GM21737 (cell line): ENCODE measurements around the gene PLEK2.

Experiments
- ATAC-seq: cut with Tn5 transposase; IDR thresholded peaks from one replicate; pipeline ENCODE4 v1.9.1; 2021; ENCODE audit warnings: mild to moderate bottlenecking, moderate library complexity; ENCODE audit not compliant: unreplicated experiment

The PLEK2 gene

DNA sequence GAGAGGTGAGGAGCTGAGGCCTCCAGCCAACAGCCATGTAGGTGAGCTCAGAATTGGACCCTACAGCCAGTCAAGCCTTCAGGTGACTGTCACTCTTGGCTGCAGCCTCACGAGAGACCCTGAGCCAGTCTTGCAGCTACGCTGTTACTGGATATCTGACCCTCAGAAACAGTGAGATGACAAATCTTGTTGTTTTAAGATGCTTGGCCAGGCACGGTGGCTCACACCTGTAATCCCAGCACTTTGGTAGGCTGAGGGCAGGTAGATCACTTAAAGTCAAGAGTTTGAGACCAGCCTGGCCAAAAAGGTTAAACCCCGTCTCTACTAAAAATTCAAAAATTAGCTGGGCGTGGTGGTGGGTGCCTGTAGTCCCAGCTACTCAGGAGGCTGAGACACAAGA, 6.2 kb downstream of the PLEK2 start:
- no peak for ATAC-seq

DNA sequence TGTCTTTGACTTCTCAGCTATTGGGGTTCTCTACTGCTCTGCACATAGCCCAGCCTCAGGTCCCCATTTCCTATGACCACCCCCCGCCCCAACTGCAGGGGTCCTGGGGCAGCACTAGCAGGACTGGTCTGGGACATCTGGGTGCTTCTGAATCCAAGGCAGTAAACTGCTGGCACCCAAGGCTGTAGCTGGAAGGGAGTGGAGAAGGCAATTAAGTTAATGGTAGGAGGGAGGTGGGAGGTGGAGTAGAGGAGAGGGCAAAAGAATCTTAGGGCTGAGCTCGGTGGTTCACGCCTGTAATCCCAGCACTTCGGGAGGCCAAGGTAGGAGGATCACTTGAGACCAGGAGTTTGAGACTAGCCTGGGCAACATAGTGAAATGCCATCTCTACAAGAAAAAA, 11.5 kb downstream of the PLEK2 start:
- no peak for ATAC-seq

DNA sequence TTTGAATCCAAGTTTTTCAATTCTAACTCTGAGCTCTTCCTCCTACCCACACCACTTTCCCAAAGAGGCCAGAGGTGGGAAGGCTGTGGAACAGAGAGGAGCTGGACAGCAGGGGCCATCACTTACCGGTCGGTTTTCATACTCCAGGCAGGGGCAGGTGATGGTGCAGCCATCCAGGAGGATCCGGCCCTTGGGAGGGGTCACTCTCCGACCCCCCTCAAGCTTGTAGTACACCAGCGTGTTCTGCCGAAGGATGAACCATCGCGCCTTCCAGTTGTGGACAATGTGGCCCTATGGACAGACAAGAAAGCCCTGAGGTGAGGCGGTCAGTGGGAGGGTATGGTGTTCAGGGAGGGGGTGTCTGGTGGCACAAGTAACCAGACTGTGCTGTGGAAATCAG, 14.4 kb downstream of the PLEK2 start:
- no peak for ATAC-seq

DNA sequence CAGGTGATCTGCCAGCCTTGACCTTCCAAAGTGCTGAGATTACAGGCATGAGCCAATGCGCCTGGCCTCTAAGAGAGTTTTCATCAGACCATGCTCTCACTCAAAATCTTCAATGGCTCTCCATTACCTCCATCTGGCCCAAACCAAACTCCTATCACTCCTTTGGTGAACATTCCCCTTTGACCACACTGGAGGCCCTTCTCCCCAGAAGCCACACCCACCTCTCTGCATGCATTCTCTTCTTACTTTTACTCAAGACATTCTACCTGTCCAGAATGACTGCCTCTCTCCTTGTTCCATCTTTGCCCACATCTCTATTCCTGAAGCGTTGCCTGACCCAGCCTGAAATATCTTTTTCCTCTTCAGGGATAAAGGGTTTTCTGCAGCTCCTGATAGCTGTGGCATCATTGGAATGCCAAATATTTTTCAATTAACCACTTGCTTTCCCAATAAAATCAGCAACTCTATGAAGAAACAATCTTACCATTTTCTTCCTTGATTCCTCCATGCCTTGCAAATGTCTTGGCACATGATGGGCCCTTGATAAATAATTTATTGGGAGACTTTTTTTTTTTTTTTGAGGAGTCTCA, 15.5 kb downstream of the PLEK2 start:
- no peak for ATAC-seq

DNA sequence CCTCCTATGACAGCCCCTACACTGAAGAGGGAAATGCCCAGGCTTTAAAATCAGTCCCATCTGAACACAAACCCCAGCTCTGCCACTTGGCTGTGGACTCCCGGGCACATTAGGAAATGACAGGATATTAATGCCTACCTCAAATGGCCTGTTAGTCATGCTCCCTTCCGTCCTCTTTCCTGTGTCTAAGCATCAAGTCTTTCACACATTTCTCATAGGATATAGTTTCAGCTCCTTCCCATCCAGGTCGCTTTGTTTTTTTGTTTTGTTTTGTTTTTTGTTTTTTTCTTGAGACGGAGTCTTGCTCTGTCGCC, 16.1 kb downstream of the PLEK2 start:
- no peak for ATAC-seq

DNA sequence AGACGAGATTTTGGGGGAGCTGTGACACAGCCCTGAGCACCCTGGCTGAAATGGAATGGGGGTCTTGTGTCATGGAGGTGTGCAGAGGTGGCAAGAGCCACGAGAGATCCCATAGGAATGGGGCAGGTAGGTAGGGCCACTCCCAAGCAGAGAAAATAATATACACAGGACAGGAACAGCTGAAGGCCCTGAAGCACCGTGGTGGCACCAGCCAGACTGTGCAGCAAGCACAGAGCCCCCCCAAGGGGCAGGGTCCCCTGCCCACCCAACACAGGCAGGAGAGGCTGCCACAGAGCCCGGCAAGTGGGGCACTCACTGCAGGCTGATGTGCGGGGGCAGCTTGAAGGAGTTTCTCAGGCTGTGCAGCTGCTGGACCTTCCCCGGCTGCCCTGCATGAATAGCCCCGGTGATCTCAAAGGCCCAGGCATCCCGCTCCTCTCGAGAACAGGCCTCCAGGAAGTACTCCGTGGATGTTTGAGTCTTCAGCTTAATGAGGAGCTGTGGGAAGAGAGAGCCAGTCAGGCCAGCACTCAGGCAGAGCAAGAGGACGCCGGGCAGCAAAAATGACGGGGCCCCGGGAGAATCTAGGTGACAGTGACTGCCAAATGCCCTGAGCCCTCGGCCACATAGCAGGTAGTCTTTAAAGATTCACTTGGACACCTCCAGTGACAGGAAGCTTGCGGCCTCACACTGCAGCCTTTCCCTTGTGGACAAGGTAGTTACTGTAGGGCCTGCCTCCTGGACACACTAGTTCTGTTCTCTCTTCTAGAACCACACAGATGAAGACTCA, 16.7 kb downstream of the PLEK2 start:
- ATAC-seq, result no peak

DNA sequence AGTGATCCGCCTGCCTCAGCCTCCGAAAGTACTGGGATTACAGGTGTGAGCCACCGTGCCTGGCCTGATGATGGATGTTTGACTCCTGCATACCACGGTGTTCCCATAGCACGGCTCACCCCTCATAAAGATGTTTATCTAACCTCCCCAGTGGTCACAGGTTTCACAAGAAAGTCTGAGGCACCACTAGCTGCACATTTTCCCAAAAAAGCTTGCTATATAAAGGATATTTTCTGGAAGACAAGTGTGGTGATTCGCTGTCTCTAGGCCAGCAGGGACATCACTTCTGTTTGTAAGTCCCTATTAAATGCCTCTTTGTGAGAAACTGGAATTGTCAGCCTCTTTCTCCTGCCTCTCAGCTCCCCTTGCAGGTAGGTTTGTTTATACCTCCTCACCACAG, 18.3 kb downstream of the PLEK2 start:
- ATAC-seq, result no peak

DNA sequence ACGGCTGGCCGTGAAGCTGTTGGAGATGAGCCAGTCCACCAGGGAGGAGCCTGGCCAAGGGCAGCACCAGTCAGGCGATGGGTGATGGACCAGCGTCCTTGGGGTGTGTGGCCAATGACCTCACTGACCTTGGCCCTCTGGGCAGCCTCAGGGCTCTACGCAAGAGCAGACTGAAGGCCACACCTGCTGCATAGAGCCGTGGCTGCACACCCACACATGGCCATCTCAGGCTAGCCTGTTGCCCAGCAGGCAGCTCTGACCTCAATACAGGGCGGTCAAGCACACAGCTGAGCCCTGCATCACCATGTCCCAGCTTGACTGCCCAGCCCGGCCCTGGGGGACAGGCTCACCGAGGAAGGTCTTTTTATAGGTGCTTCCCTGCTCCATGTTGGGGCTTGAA, 19.2 kb downstream of the PLEK2 start:
- no peak for ATAC-seq

DNA sequence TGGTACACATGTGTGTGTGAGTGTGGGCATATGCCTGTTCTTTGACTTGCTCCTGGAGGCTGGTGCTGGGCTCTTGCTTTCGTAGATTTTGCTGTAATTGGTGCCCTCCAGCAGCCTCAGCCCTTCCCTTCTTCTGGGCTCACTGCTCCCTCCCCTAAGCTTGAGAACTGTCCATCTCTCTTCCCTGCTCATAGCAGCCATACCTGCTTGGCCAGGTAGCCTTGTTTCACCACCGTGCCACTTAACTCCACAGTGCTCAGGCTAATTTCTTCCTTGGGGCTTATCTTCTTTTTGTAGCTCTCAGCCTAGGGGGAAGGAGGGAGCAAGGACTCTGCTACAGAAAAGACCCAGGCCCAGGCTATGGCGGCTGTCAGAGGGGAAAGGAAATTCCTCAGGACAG, 19.8 kb downstream of the PLEK2 start:
- no peak for ATAC-seq

DNA sequence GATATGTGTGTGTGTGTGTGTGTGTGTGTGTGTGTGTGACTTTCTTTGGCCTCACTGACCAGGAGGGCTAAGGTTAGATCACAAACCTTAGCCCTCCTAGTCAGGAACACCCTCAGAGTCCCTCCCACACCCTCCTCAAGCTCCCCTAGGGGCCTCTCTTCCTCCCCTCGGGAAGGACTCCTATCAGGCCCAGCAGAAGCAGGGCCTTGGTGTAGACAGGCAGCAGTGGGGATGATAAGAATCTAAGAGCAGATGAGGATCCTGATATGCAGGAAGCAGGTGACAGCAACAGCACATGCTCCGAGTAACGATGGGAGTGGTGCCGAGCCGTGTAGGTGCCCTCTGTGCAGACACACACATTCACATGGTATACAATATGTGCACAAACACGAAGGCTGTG, 20.7 kb downstream of the PLEK2 start:
- no peak for ATAC-seq

DNA sequence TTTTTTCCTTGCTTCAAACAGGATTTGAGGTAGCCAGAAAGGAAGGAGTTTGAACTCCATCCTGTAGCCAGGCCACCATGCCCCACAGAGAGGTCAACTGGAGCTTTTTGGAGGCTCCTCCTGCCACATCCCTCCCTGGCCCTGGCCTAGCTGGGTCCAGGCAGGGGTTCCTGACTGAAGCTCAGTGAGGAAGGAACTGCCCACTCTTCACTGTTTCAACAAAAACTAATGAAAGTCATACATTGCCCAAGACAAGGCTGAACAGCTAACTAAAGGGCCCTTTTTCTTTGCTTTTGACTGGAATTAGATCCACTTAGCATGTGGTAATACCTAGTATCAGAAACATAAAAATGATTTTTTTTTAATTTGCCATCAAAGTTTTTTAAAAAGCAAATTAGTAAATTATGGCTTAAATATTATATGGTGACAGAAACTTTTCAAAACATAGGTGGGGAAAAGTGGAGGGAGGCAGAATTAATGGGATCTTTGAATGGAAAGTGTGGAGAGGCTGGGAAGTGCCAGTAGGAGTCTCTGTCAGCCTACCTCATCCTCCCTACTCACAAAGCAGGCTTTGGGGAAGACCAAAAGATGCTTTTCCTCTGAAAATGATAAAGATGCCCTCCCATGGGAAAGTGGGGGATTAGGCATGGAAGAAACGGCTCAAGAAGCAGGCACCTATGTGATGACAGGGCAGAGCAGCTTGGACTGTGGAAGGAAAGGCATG, 22.0 kb downstream of the PLEK2 start:
- ATAC-seq, result no peak

DNA sequence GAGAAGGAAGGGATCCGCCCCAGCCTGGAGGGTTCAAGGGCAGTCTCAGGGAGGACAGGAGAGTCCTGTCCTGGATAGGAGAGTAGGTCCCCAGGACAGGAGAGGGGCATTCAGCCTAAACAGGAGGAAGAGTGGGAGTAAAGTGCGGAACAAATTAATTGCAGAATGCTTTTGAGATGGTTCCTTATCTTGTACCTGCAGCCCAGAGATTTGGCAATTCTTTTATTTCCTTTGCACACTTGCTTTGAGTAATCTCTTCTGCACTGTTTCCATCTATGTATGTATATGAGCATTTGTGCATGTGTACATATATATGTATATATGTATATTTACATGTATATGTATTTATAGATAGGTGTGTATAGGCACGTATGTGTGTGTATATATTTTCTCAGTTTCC, 22.7 kb downstream of the PLEK2 start:
- ATAC-seq, result no peak

DNA sequence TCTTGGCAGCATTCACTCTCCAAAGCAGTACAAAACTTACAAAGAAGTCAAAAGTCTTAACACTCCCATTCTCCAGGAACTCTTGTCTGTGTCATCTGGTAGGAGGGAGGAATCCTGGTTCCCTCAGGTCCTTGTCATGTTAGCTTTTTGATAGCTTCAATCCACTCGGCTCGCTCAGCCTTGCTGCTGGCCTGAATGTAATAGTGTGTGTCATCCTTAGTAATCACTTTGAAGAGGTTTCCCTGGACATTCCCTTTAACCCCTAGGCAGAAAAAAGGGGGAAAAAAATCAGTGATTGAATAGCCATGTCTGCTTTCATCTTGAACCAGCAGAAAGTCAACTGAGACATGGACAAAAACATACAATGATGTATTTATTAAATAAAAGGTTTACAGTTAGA, 24.8 kb downstream of the PLEK2 start:
- no peak for ATAC-seq

DNA sequence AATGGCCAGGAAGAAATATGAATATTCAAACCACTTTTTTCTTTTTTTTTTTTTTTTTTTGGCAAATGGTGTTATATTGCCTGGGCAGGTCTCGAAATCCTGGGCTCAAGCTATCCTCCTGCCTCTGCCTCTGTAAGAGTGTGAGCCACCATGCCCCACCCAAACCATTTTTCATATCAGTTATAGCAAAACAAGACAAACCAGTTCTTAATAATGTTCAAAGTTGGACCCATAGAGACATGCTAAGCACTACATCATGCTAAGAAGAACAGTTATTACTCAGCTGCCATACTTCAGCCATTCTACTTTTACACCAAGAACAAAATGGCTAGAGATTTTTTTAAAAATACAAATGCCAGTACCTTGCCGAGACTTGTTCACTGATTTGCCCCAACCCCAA, 26.3 kb downstream of the PLEK2 start:
- ATAC-seq, result no peak

DNA sequence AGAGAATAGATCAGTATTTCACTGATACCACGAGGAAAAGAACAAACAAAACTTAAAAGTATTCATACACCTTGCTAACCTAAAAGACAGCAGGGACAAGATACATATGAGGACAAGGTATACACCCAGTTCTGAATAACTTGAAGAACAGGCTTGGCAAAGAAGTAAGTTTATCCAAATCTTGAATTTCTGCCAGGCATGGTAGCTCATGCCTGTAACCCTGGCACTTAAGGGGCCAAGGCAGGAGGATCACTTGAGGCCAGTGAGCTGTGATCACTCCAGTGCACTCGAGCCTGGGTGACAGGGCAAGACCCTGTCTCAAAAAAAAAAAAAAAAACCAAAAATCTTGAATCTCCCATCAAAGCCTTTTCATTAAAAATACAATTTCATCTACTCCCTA, 26.8 kb downstream of the PLEK2 start:
- ATAC-seq, result no peak

DNA sequence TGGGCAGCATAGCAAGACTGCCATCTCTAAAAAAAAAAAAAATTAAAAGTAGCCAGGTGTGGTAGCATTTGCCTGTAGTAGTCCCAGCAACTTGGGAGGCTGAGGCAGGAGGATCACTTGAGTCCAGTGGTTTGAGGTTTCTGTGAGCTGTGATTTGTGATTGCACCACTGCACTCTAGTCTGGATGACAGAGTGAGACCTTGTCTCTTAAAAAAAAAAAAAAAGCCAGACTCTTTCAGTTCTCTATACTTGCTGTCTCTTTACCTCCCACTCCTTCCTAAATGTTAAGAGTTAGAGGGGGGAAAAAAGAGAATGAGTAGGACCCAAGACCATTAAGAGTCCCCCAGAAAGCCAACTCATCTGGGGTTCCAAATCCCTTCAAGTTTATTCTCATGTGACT, 34.0 kb downstream of the PLEK2 start:
- no peak for ATAC-seq

DNA sequence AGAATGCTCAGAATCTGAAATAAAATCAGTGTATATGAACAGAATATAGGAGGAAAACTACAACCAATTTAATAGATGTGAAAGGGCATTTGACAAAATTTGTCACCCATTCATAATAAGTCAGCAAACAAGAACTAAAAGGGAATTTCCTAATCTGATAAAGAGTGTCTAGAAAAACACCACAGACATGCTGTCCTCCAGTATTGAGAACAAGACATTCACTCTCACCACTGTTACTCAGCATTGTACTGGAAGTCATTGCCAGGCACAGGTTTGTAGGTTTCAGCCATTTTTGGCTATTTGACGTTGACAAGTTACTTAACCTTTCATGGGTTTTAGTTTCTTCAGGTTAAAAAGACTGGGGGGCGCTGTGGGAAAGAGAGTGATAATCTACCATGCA, 38.6 kb downstream of the PLEK2 start:
- no peak for ATAC-seq

DNA sequence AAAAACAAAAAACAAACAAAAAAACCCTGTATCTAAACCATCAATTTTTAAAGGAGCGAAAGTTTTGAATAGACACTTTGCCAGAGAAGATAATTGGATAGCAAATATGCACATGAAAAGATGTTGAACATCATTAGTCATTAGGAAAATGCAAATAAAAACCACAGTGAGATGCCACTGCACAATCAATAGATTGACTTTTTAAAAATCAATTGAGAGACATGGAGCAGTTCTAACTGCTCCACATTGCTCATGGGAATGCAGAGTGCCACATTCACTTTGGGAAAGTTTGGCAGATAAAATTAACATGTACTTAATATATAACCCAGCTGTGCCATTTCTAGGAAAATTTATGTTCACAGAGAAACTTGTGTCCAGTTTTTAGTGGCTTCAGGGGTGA, 39.1 kb downstream of the PLEK2 start:
- ATAC-seq, result no peak

DNA sequence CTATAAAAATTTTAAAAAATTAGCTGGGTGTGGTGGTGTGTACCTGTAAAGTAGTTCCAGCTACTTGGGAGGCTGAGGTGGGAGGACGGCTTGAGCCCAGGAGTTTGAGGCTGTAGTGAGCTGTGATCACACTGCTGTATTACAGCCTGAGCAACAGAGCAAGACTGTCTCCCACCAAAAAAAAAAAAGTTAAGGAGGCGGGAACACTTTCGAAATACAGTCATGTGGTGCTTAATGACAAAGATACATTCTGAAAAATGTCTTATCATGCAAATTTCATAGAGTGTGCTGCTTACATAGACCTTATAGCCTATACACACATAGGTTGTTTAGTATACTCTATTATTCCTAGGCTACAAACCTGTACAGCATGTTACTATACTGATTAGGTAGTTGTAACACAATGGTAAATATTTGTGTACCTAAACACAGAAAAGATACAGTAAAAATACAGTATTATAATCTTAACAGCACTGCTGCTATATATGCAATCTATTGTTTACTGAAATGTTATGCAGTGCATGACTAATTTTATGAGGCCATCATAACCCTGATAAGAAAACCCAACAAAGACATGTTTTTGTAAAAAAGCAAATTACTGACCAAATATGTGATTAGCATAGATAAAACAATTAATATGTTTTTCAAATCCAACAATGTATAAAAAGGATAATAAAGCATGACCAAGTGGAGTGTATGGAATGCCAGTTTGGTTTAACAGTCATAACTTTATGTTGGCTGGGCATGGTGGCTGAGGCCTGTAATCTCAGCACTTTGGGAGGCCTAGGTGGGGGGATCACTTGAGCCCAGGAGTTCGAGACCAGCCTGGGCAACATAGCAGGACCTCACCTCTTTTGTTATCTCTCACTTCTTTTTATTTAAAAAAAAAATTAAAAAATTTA, 40.5 kb downstream of the PLEK2 start:
- no peak for ATAC-seq

DNA sequence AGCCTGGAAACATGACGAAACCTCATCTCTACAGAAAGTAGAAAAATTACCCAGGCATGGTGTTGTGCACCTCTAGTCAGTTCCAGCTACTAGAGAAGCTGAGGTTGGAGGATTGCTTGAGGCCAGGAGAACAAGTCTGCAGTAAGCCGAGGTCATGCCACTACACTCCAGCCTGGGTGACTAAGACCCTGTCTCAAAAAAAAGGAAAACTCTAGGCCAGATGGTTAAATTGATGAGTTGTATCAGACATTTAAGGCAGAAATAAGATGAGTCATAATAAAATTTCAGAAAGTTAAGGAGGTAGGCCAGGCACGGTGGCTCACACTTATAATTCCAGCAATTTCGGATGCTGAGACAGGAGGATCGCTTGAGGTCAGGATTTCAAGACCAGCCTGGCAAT, 41.1 kb downstream of the PLEK2 start:
- no peak for ATAC-seq

DNA sequence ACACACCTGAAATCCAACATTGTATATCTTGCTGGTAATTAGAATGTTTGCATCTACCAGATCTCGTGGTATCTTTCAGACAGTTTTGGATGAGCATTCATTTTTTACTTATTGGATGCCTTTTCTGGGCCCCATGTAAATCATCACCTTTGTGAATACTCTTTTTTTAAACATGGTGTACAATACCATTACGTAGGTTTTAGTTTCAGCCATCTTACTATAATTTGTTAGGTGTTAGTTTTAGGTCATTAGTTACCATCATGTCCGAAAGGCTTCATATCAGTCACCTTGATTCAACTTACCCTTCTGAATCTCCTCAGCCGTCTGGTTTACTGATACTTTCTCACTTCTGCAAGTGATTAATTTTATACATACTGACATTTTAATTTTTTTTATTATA, 46.5 kb downstream of the PLEK2 start:
- ATAC-seq, result no peak
